Neuronal stem cell (in vitro differentiated cells): ENCODE results near the gene SCPEP1.

ENCODE experiments used
- DNase-seq: peaks from one replicate; pipeline ENCODE4 v3.0.0-alpha.2; 2013; ENCODE audit warnings: low spot score
- H2AFZ ChIP-seq: one replicate; pipeline ENCODE4 v1.6.1; 2013; ENCODE audit warnings: mild to moderate bottlenecking, low read length, inconsistent platforms
- H2AK5ac ChIP-seq: 2 replicates; pipeline ENCODE4 v1.6.1; 2013; ENCODE audit warnings: low read depth, mild to moderate bottlenecking, inconsistent platforms, low read length, moderate library complexity, mixed read lengths
- H2BK120ac ChIP-seq: 2 replicates; pipeline ENCODE4 v1.6.1; 2013; ENCODE audit warnings: low read depth, mild to moderate bottlenecking, inconsistent platforms, low read length, moderate library complexity, mixed read lengths
- H2BK12ac ChIP-seq: one replicate; pipeline ENCODE4 v1.6.1; 2013; ENCODE audit warnings: low read length, inconsistent platforms
- H2BK15ac ChIP-seq: 2 replicates; pipeline ENCODE4 v1.6.1; 2013; ENCODE audit warnings: mild to moderate bottlenecking, low read length, inconsistent platforms, mixed read lengths
- H2BK5ac ChIP-seq: one replicate; pipeline ENCODE4 v1.6.1; 2013; ENCODE audit warnings: inconsistent platforms, mild to moderate bottlenecking, low read length, moderate library complexity
- H3K14ac ChIP-seq: one replicate; pipeline ENCODE4 v1.6.1; 2013; ENCODE audit warnings: low read length, inconsistent platforms
- H3K18ac ChIP-seq: 2 replicates; pipeline ENCODE4 v1.6.1; 2013; ENCODE audit warnings: low read length, inconsistent platforms
- H3K23ac ChIP-seq: 2 replicates; pipeline ENCODE4 v1.6.1; 2013; ENCODE audit warnings: low read depth, mild to moderate bottlenecking, mixed read lengths, low read length, inconsistent platforms; ENCODE audit not compliant: poor library complexity
- H3K27ac ChIP-seq: replicated peaks from 3 replicates; pipeline ENCODE4 v1.5.1; 2013; ENCODE audit warnings: low read length, inconsistent platforms
- H3K27me3 ChIP-seq, 3 experiments: 2 replicates each; pipeline ENCODE4 v1.6.1; 2013; ENCODE audit warnings: low read length in 3 of 3, mild to moderate bottlenecking in 2 of 3, inconsistent platforms in 1 of 3, low read depth in 1 of 3, mixed read lengths in 1 of 3, moderate library complexity in 1 of 3; ENCODE audit not compliant: control insufficient read depth in 3 of 3, insufficient read depth in 3 of 3
- H3K36me3 ChIP-seq, 2 donors: replicated peaks in 1 of 2; 2 replicates each; pipeline ENCODE4 v1.6.1; 2013; ENCODE audit warnings: low read length in 2 of 2; ENCODE audit not compliant: control insufficient read depth in 2 of 2, insufficient read depth in 2 of 2
- H3K4ac ChIP-seq: 2 replicates; pipeline ENCODE4 v1.6.1; 2013; ENCODE audit warnings: inconsistent platforms, mild to moderate bottlenecking, low read length, moderate library complexity
- H3K4me1 ChIP-seq, 2 donors: 1 replicate in 1 of 2; 2 replicates in 1 of 2; pipeline ENCODE4 v1.6.1; 2013; ENCODE audit warnings: low read length in 2 of 2, low read depth in 1 of 2; ENCODE audit not compliant: control insufficient read depth in 2 of 2, insufficient read depth in 1 of 2
- H3K4me2 ChIP-seq: one replicate; pipeline ENCODE4 v1.6.1; 2013; ENCODE audit warnings: mild to moderate bottlenecking, low read length, inconsistent platforms; ENCODE audit not compliant: insufficient read depth, poor library complexity, severe bottlenecking
- H3K4me3 ChIP-seq, 2 donors: 2 replicates each; pipeline ENCODE4 v1.5.1; 2013; ENCODE audit warnings: low read length in 2 of 2, mild to moderate bottlenecking in 2 of 2, inconsistent platforms in 1 of 2, moderate library complexity in 1 of 2
- H3K79me1 ChIP-seq: one replicate; pipeline ENCODE4 v1.6.1; 2013; ENCODE audit warnings: low read depth, mild to moderate bottlenecking, inconsistent platforms, low read length, moderate library complexity
- H3K9ac ChIP-seq: one replicate; pipeline ENCODE4 v1.6.1; 2013; ENCODE audit warnings: mild to moderate bottlenecking, low read depth, low read length, inconsistent platforms; ENCODE audit not compliant: poor library complexity
- H3K9me3 ChIP-seq, 2 donors: replicated peaks in 1 of 2; 2 replicates each; pipeline versions ENCODE3 to v1.6.1; 2013; ENCODE audit warnings: low read length in 2 of 2, mild to moderate bottlenecking in 2 of 2, inconsistent platforms in 1 of 2, low read depth in 1 of 2, mixed read lengths in 1 of 2, moderate library complexity in 1 of 2; ENCODE audit not compliant: control insufficient read depth in 2 of 2, insufficient read depth in 1 of 2
- H4K8ac ChIP-seq: one replicate; pipeline ENCODE4 v1.6.1; 2013; ENCODE audit warnings: low read depth, mild to moderate bottlenecking, inconsistent platforms, low read length, moderate library complexity
- H4K91ac ChIP-seq: one replicate; pipeline ENCODE4 v1.6.1; 2013; ENCODE audit warnings: low read length, low read depth, mild to moderate bottlenecking, inconsistent platforms; ENCODE audit not compliant: poor library complexity
- WGBS, 2 donors: extraction: QIAGEN DNeasy Blood & Tissue Kit; methylation state at CpG; one replicate each; pipeline ENCODE4 v1.1.7; 2013; ENCODE audit warnings: missing lambda C conversion rate in 2 of 2, mixed read lengths in 1 of 2; ENCODE audit not compliant: insufficient read length in 2 of 2, insufficient replicate concordance in 1 of 2; ENCODE audit errors: extremely low coverage in 2 of 2; 5-methylcytosine and 5-hydroxymethylcytosine counted together

The SCPEP1 gene

GRCh38 chr17:57001541-57001940 lies 23.6 kb downstream of the SCPEP1 start:
- H4K91ac ChIP-seq, result no peak overlapping the region
- peaks cover 8 to 41% of the 10 kb centered on the region in 2 donors for H3K36me3 ChIP-seq
- no peak overlapping the region for H2BK12ac ChIP-seq
- no peak for DNase-seq
- H3K14ac ChIP-seq, result no peak overlapping the region
- H3K18ac ChIP-seq, result no peak overlapping the region
- no peak overlapping the region for H4K8ac ChIP-seq
- H3K27ac ChIP-seq, result no peak overlapping the region
- no peak overlapping the region for H3K4me2 ChIP-seq
- H3K4ac ChIP-seq, result no peak overlapping the region
- H2BK120ac ChIP-seq, result no peak overlapping the region
- no peak overlapping the region for H2BK15ac ChIP-seq
- H3K4me3 ChIP-seq, result no peak overlapping the region
- no peak overlapping the region for H2AFZ ChIP-seq
- H3K79me1 ChIP-seq, result no peaks in the 10 kb centered on the region
- H3K9me3 ChIP-seq, result no peaks in the 10 kb centered on the region
- no peak overlapping the region for H2BK5ac ChIP-seq
- H3K27me3 ChIP-seq, result no peaks in the 10 kb centered on the region
- WGBS, 2 donors, result no CpG with 5 or more reads among the region's 7 CpGs
- no peak overlapping the region for H3K9ac ChIP-seq
- no peak overlapping the region for H3K23ac ChIP-seq
- no peak overlapping the region for H2AK5ac ChIP-seq
- peaks cover 0 to 2% of the 10 kb centered on the region in 2 donors for H3K4me1 ChIP-seq

- Histone ChIP-seq H2AK5ac (no peak overlapping the region), H2BK5ac (no peak overlapping the region), H2AFZ (no peak overlapping the region), H3K18ac (no peak overlapping the region), H3K27ac (no peak overlapping the region), H3K9ac (no peak overlapping the region), H4K91ac (no peak overlapping the region), H4K8ac (peak overlapping the region; percentile 57), H3K23ac (no peak overlapping the region), H2BK12ac (no peak overlapping the region), H3K79me1 (no peaks in the 10 kb centered on the region), H3K9me3 (no peaks in the 10 kb centered on the region), H3K4me1 (peaks cover 0 to 2% of the 10 kb centered on the region in 2 donors), H3K4me2 (no peak overlapping the region), H2BK15ac (no peak overlapping the region), H3K14ac (no peak overlapping the region), H3K27me3 (no peaks in the 10 kb centered on the region), H3K4ac (no peak overlapping the region), H3K36me3 (peaks cover 8 to 37% of the 10 kb centered on the region in 2 donors), H3K4me3 (no peak overlapping the region), H2BK120ac (no peak overlapping the region)
- no CpG with 5 or more reads among the region's 5 CpGs for WGBS, 2 donors
- DNase-seq, result no peak
Measured at GRCh38 chr17:57002904-57003303, 25.0 kb downstream of the SCPEP1 start.

GRCh38 chr17:57004944-57005579 lies 27.1 kb downstream of the SCPEP1 start:
- Histone ChIP-seq H2BK15ac (no peak overlapping the region), H3K14ac (no peak overlapping the region), H3K79me1 (no peaks in the 10 kb centered on the region), H3K9me3 (no peaks in the 10 kb centered on the region), H2BK120ac (no peak overlapping the region), H2AFZ (no peak overlapping the region), H4K91ac (no peak overlapping the region), H2AK5ac (no peak overlapping the region), H4K8ac (no peak overlapping the region), H3K27ac (no peak overlapping the region), H3K23ac (no peak overlapping the region), H3K4me2 (no peak overlapping the region), H3K4me1 (peaks cover 0 to 2% of the 10 kb centered on the region in 2 donors), H2BK12ac (no peak overlapping the region), H3K36me3 (peaks cover 8 to 34% of the 10 kb centered on the region in 2 donors), H3K9ac (no peak overlapping the region), H2BK5ac (no peak overlapping the region), H3K4ac (no peak overlapping the region), H3K18ac (no peak overlapping the region), H3K27me3 (no peaks in the 10 kb centered on the region), H3K4me3 (no peak overlapping the region)
- no CpG with 5 or more reads among the region's 8 CpGs for WGBS, 2 donors
- no peak for DNase-seq

DNA sequence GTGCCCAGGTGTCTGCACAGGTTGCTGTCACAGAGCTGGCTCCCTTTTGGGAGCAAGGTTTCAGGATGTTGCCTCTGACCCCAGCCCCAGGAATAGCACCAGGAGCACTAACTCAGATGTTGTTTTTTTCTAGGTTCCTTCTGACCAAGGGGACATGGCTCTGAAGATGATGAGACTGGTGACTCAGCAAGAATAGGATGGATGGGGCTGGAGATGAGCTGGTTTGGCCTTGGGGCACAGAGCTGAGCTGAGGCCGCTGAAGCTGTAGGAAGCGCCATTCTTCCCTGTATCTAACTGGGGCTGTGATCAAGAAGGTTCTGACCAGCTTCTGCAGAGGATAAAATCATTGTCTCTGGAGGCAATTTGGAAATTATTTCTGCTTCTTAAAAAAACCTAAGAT lies 28.1 kb downstream of the SCPEP1 start:
- Histone ChIP-seq H3K4me3 (no peak overlapping the region), H2BK12ac (no peak overlapping the region), H3K23ac (no peak overlapping the region), H3K9me3 (no peaks in the 10 kb centered on the region), H2BK15ac (no peak overlapping the region), H3K27ac (no peak overlapping the region), H3K9ac (no peak overlapping the region), H2AK5ac (no peak overlapping the region), H4K91ac (no peak overlapping the region), H3K27me3 (no peaks in the 10 kb centered on the region), H4K8ac (no peak overlapping the region), H3K36me3 (peaks cover 5 to 28% of the 10 kb centered on the region in 2 donors), H3K18ac (no peak overlapping the region), H2BK5ac (no peak overlapping the region), H3K4me1 (peaks cover 0 to 2% of the 10 kb centered on the region in 2 donors), H3K79me1 (no peaks in the 10 kb centered on the region), H3K4me2 (no peak overlapping the region), H3K4ac (no peak overlapping the region), H2BK120ac (no peak overlapping the region), H3K14ac (no peak overlapping the region), H2AFZ (no peak overlapping the region)
- no CpG with 5 or more reads among the region's 2 CpGs for WGBS, 2 donors
- no peak for DNase-seq
